HCT116 (cell line): ENCODE data around the gene GOLGA1. TPM values are rescaled to one million over a fixed set of nuclear protein-coding genes. Genes with fewer than 3 reads are reported as not detected.

Experiments
- ATAC-seq: fragments of 200-7000 bp; cut with Tn5 transposase; 2 replicates; pipeline ENCODE4 v1.9.1; 2020; ENCODE audit warnings: mild to moderate bottlenecking, moderate library complexity
- BruUV-seq: library from RNA; stranded (reverse); fragments of 400-500 nt; replicated peaks from 2 replicates; lab custom pipeline; 2021; lab: Mats Ljungman, UMichigan
- CTCF ChIA-PET: fragments of 300-600 bp; sonication (Branson Sonifier 250); formaldehyde crosslinking; loops from one replicate; lab custom pipeline; 2021; ENCODE audit warnings: antibody characterized with exemption; lab: Charles Lee
- POLR2A ChIA-PET: fragments of 300-600, 350-600 bp; sonication (Branson Sonifier 250); formaldehyde crosslinking; loops from one replicate; lab custom pipeline; 2021; ENCODE audit warnings: antibody characterized with exemption; lab: Charles Lee
- RAD21 ChIA-PET, 2 experiments: fragments of 300-600 bp; sonication (Branson Sonifier 250); formaldehyde crosslinking; loops; one replicate each; lab custom pipeline; 2023; ENCODE audit warnings: low total read pairs in 2 of 2; ENCODE audit not compliant: uncharacterized antibody in 2 of 2, unreplicated experiment in 2 of 2, low non-redundant PET in 1 of 2; lab: Charles Lee
- DNase-seq: peaks from one replicate; pipeline ENCODE4 v3.0.0-alpha.2; 2010; ENCODE audit warnings: low read depth, low spot score
- H2AFZ ChIP-seq: fragments of 200-600 bp; shearing (Covaris generic), sonication (generic); 2 replicates; pipeline ENCODE4 v1.6.1; 2017; ENCODE audit warnings: low read depth, mixed run types, mixed read lengths, antibody characterized with exemption, low read length; ENCODE audit not compliant: poor library complexity, severe bottlenecking
- H3K27ac ChIP-seq: 2 replicates; pipeline ENCODE4 v1.5.1; 2012; ENCODE audit warnings: low read depth, low read length
- H3K27me3 ChIP-seq: fragments of 200-600 bp; sonication (generic); 2 replicates; pipeline ENCODE4 v1.6.1; 2016; ENCODE audit warnings: mixed run types, low read length, mixed read lengths; ENCODE audit not compliant: insufficient read depth
- H3K36me3 ChIP-seq, 2 experiments: fragments of 200-500 bp in 1 of 2; fragments of 200-600 bp in 1 of 2; sonication (Bioruptor generic) in 1 of 2; sonication (generic) in 1 of 2; 2 replicates each; pipeline versions ENCODE4 v1.5.1 to v1.6.1; 2014 to 2016; ENCODE audit warnings: low read length in 2 of 2, inconsistent platforms in 1 of 2, mixed read lengths in 1 of 2, mixed run types in 1 of 2; ENCODE audit not compliant: insufficient read depth in 2 of 2, control insufficient read depth in 1 of 2
- H3K4me1 ChIP-seq, 2 experiments: fragments of 200-600 bp in 1 of 2; sonication (generic) in 1 of 2; 2 replicates each; pipeline versions ENCODE4 v1.5.1 to v1.6.1; 2012 to 2017; ENCODE audit warnings: low read length in 2 of 2, inconsistent platforms in 1 of 2, mild to moderate bottlenecking in 1 of 2, mixed read lengths in 1 of 2, mixed run types in 1 of 2, moderate library complexity in 1 of 2; ENCODE audit not compliant: insufficient read depth in 2 of 2, control insufficient read depth in 1 of 2
- H3K4me2 ChIP-seq: fragments of 200-600 bp; sonication (generic); 2 replicates; pipeline ENCODE4 v1.6.1; 2017; ENCODE audit warnings: mixed run types, low read length, mixed read lengths
- H3K4me3 ChIP-seq, 2 experiments: fragments of 200-600 bp in 1 of 2; sonication (generic) in 1 of 2; replicated peaks in 1 of 2; 2 replicates each; pipeline ENCODE4 v1.5.1; 2011 to 2016; ENCODE audit warnings: low read length in 2 of 2, control low read depth in 1 of 2, low read depth in 1 of 2, mild to moderate bottlenecking in 1 of 2, mixed read lengths in 1 of 2, mixed run types in 1 of 2
- H3K79me2 ChIP-seq: fragments of 200-600 bp; sonication (generic); 2 replicates; pipeline ENCODE4 v1.6.1; 2017; ENCODE audit warnings: mild to moderate bottlenecking, mixed run types, low read length, moderate library complexity, mixed read lengths; ENCODE audit not compliant: insufficient read depth
- H3K9ac ChIP-seq: fragments of 200-600 bp; sonication (generic); 2 replicates; pipeline ENCODE4 v1.6.1; 2016; ENCODE audit warnings: low read length, mixed read lengths
- H3K9me2 ChIP-seq: fragments of 200-600 bp; sonication (generic), shearing (Covaris generic); 2 replicates; pipeline ENCODE4 v1.6.1; 2017; ENCODE audit warnings: mixed run types, mild to moderate bottlenecking, moderate library complexity; ENCODE audit not compliant: insufficient read depth
- H3K9me3 ChIP-seq, 2 experiments: fragments of 200-500 bp in 1 of 2; fragments of 200-600 bp in 1 of 2; sonication (Bioruptor generic) in 1 of 2; sonication (generic) in 1 of 2; 2 replicates each; pipeline ENCODE4 v1.6.1; 2014 to 2017; ENCODE audit warnings: low read length in 2 of 2, mixed read lengths in 2 of 2, inconsistent platforms in 1 of 2, low read depth in 1 of 2, mild to moderate bottlenecking in 1 of 2, mixed run types in 1 of 2, moderate library complexity in 1 of 2; ENCODE audit not compliant: control insufficient read depth in 1 of 2, insufficient read depth in 1 of 2
- H4K20me1 ChIP-seq: fragments of 200-600 bp; sonication (generic), shearing (Covaris generic); 2 replicates; pipeline ENCODE4 v1.6.1; 2017; ENCODE audit warnings: mixed run types, mild to moderate bottlenecking, moderate library complexity; ENCODE audit not compliant: insufficient read depth
- CBX3 ChIP-seq: IDR thresholded peaks from 2 replicates; pipeline ENCODE4 v1.6.1; 2012; ENCODE audit warnings: low read depth
- EZH2phosphoT487 ChIP-seq: fragments of 200-600 bp; IDR thresholded peaks from 2 replicates; pipeline ENCODE4 v1.6.1; 2018; ENCODE audit warnings: antibody characterized with exemption, borderline replicate concordance
- POLR2AphosphoS5 ChIP-seq: IDR thresholded peaks from 2 replicates; pipeline ENCODE4 v1.6.1; 2011; ENCODE audit warnings: mild to moderate bottlenecking, low read depth, low read length, moderate library complexity
- intact Hi-C: fragments of 100-400 bp; cut with micrococcal nuclease; formaldehyde crosslinking; loops from 2 replicates; pipeline ENCODE4 v1.10.0; 2022
- total RNA-seq: library from RNA; stranded (reverse); gene quantifications from one replicate; pipeline ENCODE4 v1.2.1, GENCODE V29; 2021; ENCODE audit not compliant: unreplicated experiment

GOLGA1 gene
- total RNA-seq, 1 experiment from 2014 or later = 13.1 TPM

DNA sequence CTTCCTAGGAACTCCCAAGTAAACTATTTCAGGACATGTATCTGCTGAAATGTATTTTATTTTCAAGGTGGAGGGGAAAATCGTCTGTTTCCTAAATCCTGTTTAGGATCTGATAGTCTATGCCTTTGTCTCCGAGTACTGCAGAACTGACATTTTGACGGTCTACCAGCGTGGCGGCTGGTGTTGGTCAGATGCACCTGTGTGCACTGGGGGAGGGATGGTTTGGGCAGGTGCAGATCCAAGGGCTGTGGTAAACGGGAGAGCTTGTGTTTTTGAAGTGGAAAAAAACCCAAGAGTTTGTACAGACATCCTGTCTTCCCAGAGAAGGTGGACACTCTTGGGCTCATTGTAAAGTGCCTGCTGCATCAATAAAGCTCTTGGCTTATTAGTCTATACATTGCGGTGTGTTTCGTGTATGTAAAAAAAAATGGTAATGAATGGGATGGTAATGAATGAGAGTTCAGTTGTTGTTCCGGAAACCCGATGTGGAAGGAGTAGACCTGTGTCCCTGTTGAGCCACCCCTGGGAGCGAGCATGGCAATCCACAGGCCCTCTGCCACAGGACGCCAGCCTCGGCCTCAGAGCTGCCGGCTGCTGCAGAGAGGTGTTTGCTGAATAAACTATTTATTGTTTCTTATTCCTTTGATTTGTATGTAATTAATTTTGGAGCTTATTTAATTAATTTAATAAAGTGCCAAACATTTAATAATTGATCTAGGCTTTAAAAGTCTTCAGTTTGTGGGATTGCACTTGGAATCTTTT lies 63.7 kb downstream of the GOLGA1 start:
- Histone ChIP-seq H3K4me3 (no peak overlapping the region), H2AFZ (no peak overlapping the region), H3K27ac (no peak overlapping the region), H3K4me2 (no peak overlapping the region), H3K79me2 (peaks cover 44% of the 10 kb centered on the region), H3K4me1 (peaks cover 0 to 13% of the 10 kb centered on the region in 2 experiments; a peak in 1 of 4 replicates), H3K36me3 (peaks cover 25 to 51% of the 10 kb centered on the region in 2 experiments; a peak in 3 of 4 replicates), H3K27me3 (no peaks in the 10 kb centered on the region), H3K9me3 (no peaks in the 10 kb centered on the region), H4K20me1 (peaks cover 25% of the 10 kb centered on the region), H3K9ac (no peak overlapping the region), H3K9me2 (no peaks in the 10 kb centered on the region)
- CTCF ChIA-PET = interaction anchor here (1.0 kb wide), 1 partner anchor 22 kb away, joined by 3 read pairs; no protein-coding TSS in a partner anchor
- POLR2A ChIA-PET = interaction anchor here (0.5 to 1.1 kb wide), 2 partner anchors 15 to 391 kb away, joined by 3 read pairs; partner anchors contain the start of genes ARPC5L and RPL35
- BruUV-seq = no TSS peak
- intact Hi-C loops = no loop called here
- RAD21 ChIA-PET = no interaction called here
- ATAC-seq (no peak), DNase-seq (no peak)
- TF ChIP-seq CBX3 (no peak), POLR2AphosphoS5 (peak; percentile 11; the same call in 1 of the 2 replicates)

DNA sequence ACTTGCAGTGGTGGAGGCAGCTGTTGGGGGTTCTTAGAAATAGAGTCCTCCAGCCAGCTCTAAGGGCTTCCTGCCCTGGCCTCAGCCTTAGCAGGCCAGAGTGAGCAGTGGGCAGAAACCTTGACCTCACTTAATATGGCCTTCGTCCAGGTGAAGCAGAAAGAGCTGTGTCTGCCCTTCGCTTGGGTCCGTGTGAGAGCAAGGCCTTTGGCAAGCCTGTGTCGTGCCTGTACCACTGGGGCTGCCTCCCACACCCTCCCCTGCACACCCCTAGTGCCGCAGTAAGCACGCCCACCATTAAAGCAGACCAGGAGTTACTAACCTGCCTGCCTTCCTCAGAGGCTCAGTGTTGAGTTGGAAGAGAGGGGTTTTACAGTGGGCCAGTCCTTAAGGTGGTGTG lies 65.4 kb downstream of the GOLGA1 start:
- no peak for DNase-seq
- intact Hi-C loops = no loop called here
- TF ChIP-seq EZH2phosphoT487 = no peak
- TF ChIP-seq, all 23 proteins: peak for 0
- no peak overlapping the region for H3K9ac ChIP-seq
- H3K9me2 ChIP-seq = no peaks in the 10 kb centered on the region
- ChIA-PET RAD21 (no interaction called here), POLR2A (interaction anchor here (0.7 kb wide), 1 partner anchor 12 kb away, joined by 3 read pairs; no protein-coding TSS in a partner anchor), CTCF (no interaction called here)
- H3K4me1 ChIP-seq = peaks cover 11 to 29% of the 10 kb centered on the region in 2 experiments
- H4K20me1 ChIP-seq = peaks cover 29% of the 10 kb centered on the region
- ATAC-seq = no peak
- H3K9me3 ChIP-seq = no peaks in the 10 kb centered on the region
- H3K4me3 ChIP-seq = no peak overlapping the region
- peaks cover 25 to 60% of the 10 kb centered on the region in 2 experiments; a peak in 3 of 4 replicates for H3K36me3 ChIP-seq
- peaks cover 61% of the 10 kb centered on the region for H3K79me2 ChIP-seq
- no peaks in the 10 kb centered on the region for H3K27me3 ChIP-seq
- H3K27ac ChIP-seq = no peak overlapping the region
- no peak overlapping the region for H3K4me2 ChIP-seq
- BruUV-seq = no TSS peak
- H2AFZ ChIP-seq = no peak overlapping the region
